Trophoblast cell (in vitro differentiated cells and primary cell): ENCODE measurements around the gene ACACA.

ENCODE experiments used
- DNase-seq, 2 donors: peaks; one replicate each; pipeline ENCODE4 v3.0.0-alpha.2; 2016
- H2AFZ ChIP-seq: 2 replicates; pipeline ENCODE4 v1.6.1; 2013; ENCODE audit warnings: low read length, moderate library complexity, mild to moderate bottlenecking; ENCODE audit not compliant: insufficient read depth, poor library complexity
- H2AK5ac ChIP-seq: 2 replicates; pipeline ENCODE4 v1.6.1; 2013; ENCODE audit warnings: mild to moderate bottlenecking, low read length
- H2BK120ac ChIP-seq: 2 replicates; pipeline ENCODE4 v1.6.1; 2013; ENCODE audit warnings: low read length, mild to moderate bottlenecking, moderate library complexity; ENCODE audit not compliant: insufficient read depth, poor library complexity
- H2BK12ac ChIP-seq: 2 replicates; pipeline ENCODE4 v1.6.1; 2013; ENCODE audit warnings: mild to moderate bottlenecking, low read length, moderate library complexity
- H2BK5ac ChIP-seq: 2 replicates; pipeline ENCODE4 v1.6.1; 2013; ENCODE audit warnings: low read length, low read depth, moderate library complexity, mild to moderate bottlenecking; ENCODE audit not compliant: poor library complexity
- H3K14ac ChIP-seq: 2 replicates; pipeline ENCODE4 v1.6.1; 2013; ENCODE audit warnings: mild to moderate bottlenecking, low read length
- H3K18ac ChIP-seq: 2 replicates; pipeline ENCODE4 v1.6.1; 2013; ENCODE audit warnings: mild to moderate bottlenecking, low read length
- H3K23ac ChIP-seq: 2 replicates; pipeline ENCODE4 v1.6.1; 2013; ENCODE audit warnings: low read length
- H3K27ac ChIP-seq: 2 replicates; pipeline ENCODE4 v1.5.1; 2013; ENCODE audit warnings: low read depth, mild to moderate bottlenecking, inconsistent platforms, low read length, moderate library complexity
- H3K27me3 ChIP-seq: 2 replicates; pipeline ENCODE4 v1.6.1; 2013; ENCODE audit warnings: inconsistent platforms, mild to moderate bottlenecking, low read length, moderate library complexity; ENCODE audit not compliant: insufficient read depth
- H3K36me3 ChIP-seq, 2 experiments: 1 replicate in 1 of 2; 2 replicates in 1 of 2; pipeline ENCODE4 v1.6.1; 2013; ENCODE audit warnings: low read length in 2 of 2, mild to moderate bottlenecking in 2 of 2, moderate library complexity in 1 of 2; ENCODE audit not compliant: insufficient read depth in 2 of 2, control insufficient read depth in 1 of 2
- H3K4ac ChIP-seq: 2 replicates; pipeline ENCODE4 v1.6.1; 2013; ENCODE audit warnings: low read depth, mild to moderate bottlenecking, low read length, moderate library complexity
- H3K4me1 ChIP-seq, 2 experiments: 1 replicate in 1 of 2; 2 replicates in 1 of 2; pipeline ENCODE4 v1.6.1; 2013; ENCODE audit warnings: low read length in 2 of 2, mild to moderate bottlenecking in 2 of 2, moderate library complexity in 1 of 2; ENCODE audit not compliant: insufficient read depth in 2 of 2, control insufficient read depth in 1 of 2
- H3K4me2 ChIP-seq: 2 replicates; pipeline ENCODE4 v1.6.1; 2013; ENCODE audit warnings: inconsistent platforms, mild to moderate bottlenecking, low read length, moderate library complexity
- H3K4me3 ChIP-seq: 2 replicates; pipeline ENCODE4 v1.5.1; 2013; ENCODE audit warnings: mild to moderate bottlenecking, low read depth, low read length, inconsistent platforms
- H3K79me1 ChIP-seq: one replicate; pipeline ENCODE4 v1.6.1; 2013; ENCODE audit warnings: low read length
- H3K79me2 ChIP-seq: 2 replicates; pipeline ENCODE4 v1.6.1; 2013; ENCODE audit warnings: low read length, mild to moderate bottlenecking; ENCODE audit not compliant: control insufficient read depth, insufficient read depth, poor library complexity
- H3K9ac ChIP-seq: 2 replicates; pipeline ENCODE4 v1.6.1; 2013; ENCODE audit warnings: mild to moderate bottlenecking, low read length
- H3K9me3 ChIP-seq: 2 replicates; pipeline ENCODE4 v1.6.1; 2013; ENCODE audit warnings: low read depth, mild to moderate bottlenecking, control low read depth, inconsistent platforms, low read length; ENCODE audit not compliant: insufficient read depth
- H4K12ac ChIP-seq: 2 replicates; pipeline ENCODE4 v1.6.1; 2013; ENCODE audit warnings: low read depth, mild to moderate bottlenecking, low read length, moderate library complexity
- H4K8ac ChIP-seq: 2 replicates; pipeline ENCODE4 v1.6.1; 2013; ENCODE audit warnings: low read depth, mild to moderate bottlenecking, low read length, moderate library complexity
- H4K91ac ChIP-seq: one replicate; pipeline ENCODE4 v1.6.1; 2013; ENCODE audit warnings: low read depth, mild to moderate bottlenecking, low read length, moderate library complexity
- WGBS: extraction: QIAGEN DNeasy Blood & Tissue Kit; methylation state at CpG from one replicate; pipeline ENCODE4 v1.1.7; 2013; ENCODE audit warnings: missing lambda C conversion rate; ENCODE audit not compliant: insufficient read length, insufficient coverage; ENCODE audit errors: extremely low coverage; 5-methylcytosine and 5-hydroxymethylcytosine counted together

Gene ACACA

GRCh38 chr17:37315601-37316000 lies 91.0 kb downstream of the ACACA start:
- H4K91ac ChIP-seq, result no peak overlapping the region
- H3K79me2 ChIP-seq, result no peaks in the 10 kb centered on the region
- no peak overlapping the region for H3K4me3 ChIP-seq
- no peak overlapping the region for H2BK12ac ChIP-seq
- H2AK5ac ChIP-seq, result no peak overlapping the region
- no peak overlapping the region for H3K27ac ChIP-seq
- no peak overlapping the region for H3K18ac ChIP-seq
- no peak overlapping the region for H3K4ac ChIP-seq
- DNase-seq, result no peak
- H3K4me1 ChIP-seq, result peaks cover 0 to 3% of the 10 kb centered on the region in 2 experiments
- no peak overlapping the region for H3K4me2 ChIP-seq
- H3K23ac ChIP-seq, result no peak overlapping the region
- H3K36me3 ChIP-seq, result peaks cover 0 to 8% of the 10 kb centered on the region in 2 experiments
- no peak overlapping the region for H2AFZ ChIP-seq
- no peaks in the 10 kb centered on the region for H3K9me3 ChIP-seq
- H3K9ac ChIP-seq, result no peak overlapping the region
- H3K79me1 ChIP-seq, result no peaks in the 10 kb centered on the region
- no peak overlapping the region for H4K12ac ChIP-seq
- H2BK120ac ChIP-seq, result no peak overlapping the region
- H3K27me3 ChIP-seq, result no peaks in the 10 kb centered on the region
- H4K8ac ChIP-seq, result no peak overlapping the region
- no peak overlapping the region for H2BK5ac ChIP-seq
- H3K14ac ChIP-seq, result no peak overlapping the region

- H3K18ac ChIP-seq, result no peak overlapping the region
- WGBS, result no CpG with 5 or more reads among the region's 3 CpGs
- H3K4me2 ChIP-seq, result no peak overlapping the region
- H4K91ac ChIP-seq, result no peak overlapping the region
- peak in 1 of 2 donors; percentile 5 for DNase-seq
- H3K4ac ChIP-seq, result no peak overlapping the region
- H3K4me1 ChIP-seq, result peaks cover 0 to 3% of the 10 kb centered on the region in 2 experiments
- no peak overlapping the region for H4K12ac ChIP-seq
- no peak overlapping the region for H2BK120ac ChIP-seq
- peaks cover 2 to 5% of the 10 kb centered on the region in 2 experiments for H3K36me3 ChIP-seq
- no peak overlapping the region for H2AK5ac ChIP-seq
- H3K4me3 ChIP-seq, result no peak overlapping the region
- H3K9me3 ChIP-seq, result no peaks in the 10 kb centered on the region
- no peak overlapping the region for H2AFZ ChIP-seq
- H3K14ac ChIP-seq, result no peak overlapping the region
- no peaks in the 10 kb centered on the region for H3K27me3 ChIP-seq
- H3K9ac ChIP-seq, result no peak overlapping the region
- H3K79me1 ChIP-seq, result no peaks in the 10 kb centered on the region
- no peak overlapping the region for H2BK12ac ChIP-seq
- H3K27ac ChIP-seq, result no peak overlapping the region
- H2BK5ac ChIP-seq, result no peak overlapping the region
- no peaks in the 10 kb centered on the region for H3K79me2 ChIP-seq
- no peak overlapping the region for H3K23ac ChIP-seq
- no peak overlapping the region for H4K8ac ChIP-seq
These were observed 94.3 kb downstream of the ACACA start for GRCh38 chr17:37312137-37312923.

GRCh38 chr17:37310940-37311339 lies 95.7 kb downstream of the ACACA start:
- Histone ChIP-seq H3K9me3 (no peaks in the 10 kb centered on the region), H2AK5ac (no peak overlapping the region), H3K27me3 (no peaks in the 10 kb centered on the region), H3K4me1 (peaks cover 0 to under 1% of the 10 kb centered on the region in 2 experiments), H2BK5ac (no peak overlapping the region), H2AFZ (no peak overlapping the region), H4K12ac (no peak overlapping the region), H3K23ac (no peak overlapping the region), H4K8ac (no peak overlapping the region), H3K79me1 (no peaks in the 10 kb centered on the region), H2BK120ac (no peak overlapping the region), H3K27ac (no peak overlapping the region), H3K18ac (no peak overlapping the region), H3K4me3 (no peak overlapping the region), H3K4ac (no peak overlapping the region), H3K14ac (no peak overlapping the region), H3K79me2 (no peaks in the 10 kb centered on the region), H3K36me3 (peaks cover 2% of the 10 kb centered on the region in 2 experiments), H3K9ac (no peak overlapping the region), H2BK12ac (no peak overlapping the region), H4K91ac (no peak overlapping the region), H3K4me2 (no peak overlapping the region)
- DNase-seq, result no peak
- WGBS, result no CpG with 5 or more reads among the region's 1 CpG

GRCh38 chr17:37309051-37309450 lies 97.6 kb downstream of the ACACA start:
- no peak overlapping the region for H2BK12ac ChIP-seq
- no peaks in the 10 kb centered on the region for H3K27me3 ChIP-seq
- H4K8ac ChIP-seq, result no peak overlapping the region
- H3K79me2 ChIP-seq, result no peaks in the 10 kb centered on the region
- H2AK5ac ChIP-seq, result no peak overlapping the region
- no peak overlapping the region for H3K23ac ChIP-seq
- H3K9me3 ChIP-seq, result no peaks in the 10 kb centered on the region
- H3K4ac ChIP-seq, result no peak overlapping the region
- H3K27ac ChIP-seq, result no peak overlapping the region
- no peaks in the 10 kb centered on the region for H3K4me1 ChIP-seq
- H2BK120ac ChIP-seq, result no peak overlapping the region
- no peak overlapping the region for H3K14ac ChIP-seq
- no peak overlapping the region for H2AFZ ChIP-seq
- H3K4me3 ChIP-seq, result no peak overlapping the region
- no CpG with 5 or more reads among the region's 5 CpGs for WGBS
- no peak for DNase-seq
- H4K91ac ChIP-seq, result no peak overlapping the region
- H3K4me2 ChIP-seq, result no peak overlapping the region
- H3K18ac ChIP-seq, result no peak overlapping the region
- no peak overlapping the region for H2BK5ac ChIP-seq
- H4K12ac ChIP-seq, result no peak overlapping the region
- H3K9ac ChIP-seq, result no peak overlapping the region
- no peaks in the 10 kb centered on the region for H3K79me1 ChIP-seq
- peaks cover 2 to 4% of the 10 kb centered on the region in 2 experiments for H3K36me3 ChIP-seq
